ENCODE results near the gene ZNF423.
"Not testable (repeated sequence)": the region's sequence is repeated elsewhere in the genome, so short reads cannot be mapped to it uniquely, and the experiment has no call there.

Gene ZNF423

DNA sequence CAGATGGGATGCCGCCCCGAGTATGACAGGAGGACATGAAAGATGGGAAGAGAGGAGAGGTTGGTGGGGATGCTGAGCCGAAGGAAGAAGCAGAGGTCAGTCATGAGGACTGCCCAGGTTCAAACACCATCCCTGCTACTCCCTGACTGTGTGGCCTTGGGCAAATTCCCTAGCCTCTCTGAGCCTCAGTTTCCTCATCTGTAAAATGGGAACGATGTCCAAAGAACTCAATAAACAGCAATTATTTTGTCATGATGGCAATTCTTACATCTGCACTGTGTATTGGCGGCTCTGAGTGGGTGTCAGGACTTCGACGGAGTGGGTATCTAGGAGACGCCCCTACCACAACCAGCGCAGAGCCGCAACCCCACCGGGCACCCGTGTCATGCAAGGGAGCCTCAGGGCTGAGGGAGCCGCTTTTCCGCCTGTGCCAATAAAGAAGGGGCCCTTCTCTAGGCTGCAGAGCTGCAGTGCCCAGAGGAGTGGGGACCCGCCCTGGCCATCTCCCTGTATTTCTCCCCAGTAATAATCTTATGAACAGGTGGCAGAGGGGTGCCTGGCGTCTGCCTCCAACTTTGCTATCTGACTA is 173.2 kb downstream of the ZNF423 start:
- Histone ChIP-seq H3K36me3 (ENCODE audit: insufficient read depth, insufficient read length, low read length) (peaks cover 29% of the 10 kb centered on the region), H3K4me1 (ENCODE audit: insufficient read depth, insufficient read length) (peaks cover 2% of the 10 kb centered on the region), H3K4me3 (ENCODE audit: insufficient read length, low read depth) (no peak overlapping the region), H3K9me3 (ENCODE audit: insufficient read depth, low read length) (peaks cover 20% of the 10 kb centered on the region), H3K9ac (ENCODE audit: insufficient read length, low read depth) (no peak overlapping the region), H3K27me3 (ENCODE audit: insufficient read depth, insufficient read length) (no peaks in the 10 kb centered on the region)
- no peak for TF ChIP-seq ZNF274 (IDR thresholded peaks at IDR 0.05; ENCODE audit: low read depth, low read length)
- no peak for TF ChIP-seq YY1 (IDR thresholded peaks at IDR 0.05; ENCODE audit: insufficient read depth, insufficient read length)
- TF ChIP-seq SUZ12 (IDR thresholded peaks at IDR 0.05; ENCODE audit: extremely low read depth, insufficient read depth, insufficient read length), result no peak
- no peak for DNase-seq (ENCODE audit: low read depth, low spot score)

DNA sequence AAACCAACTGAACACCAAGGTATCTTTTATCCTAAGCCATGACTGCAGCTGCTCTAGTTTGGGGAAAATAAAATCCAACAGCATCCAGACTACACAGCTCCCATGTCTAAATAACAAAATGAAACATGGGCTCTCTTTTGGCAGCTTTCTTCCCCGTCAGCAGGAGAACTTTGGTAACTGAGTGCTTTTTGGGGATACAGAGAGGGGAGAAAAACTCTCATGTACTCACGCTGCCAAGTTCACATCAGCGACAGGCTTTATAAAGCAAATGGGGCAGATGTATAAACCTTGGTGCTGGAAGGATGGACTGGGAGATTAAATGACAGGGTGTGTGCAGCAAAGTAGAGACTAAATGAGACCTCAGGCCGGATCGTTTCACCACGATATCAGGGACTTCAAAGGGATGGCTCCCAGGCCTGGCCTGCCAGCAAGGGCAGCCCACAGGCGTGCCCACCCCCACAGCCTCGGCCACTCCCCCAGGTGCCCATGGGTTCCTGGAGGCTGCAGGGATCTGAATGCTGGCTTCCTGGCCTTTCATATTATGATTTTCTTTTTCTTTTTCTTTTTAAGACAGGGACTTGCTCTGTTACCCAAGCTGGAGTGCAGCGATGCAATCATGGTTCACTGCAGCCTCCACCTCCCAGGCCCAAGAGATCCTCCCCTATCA is 174.6 kb downstream of the ZNF423 start:
- TF ChIP-seq YY1 (IDR thresholded peaks at IDR 0.05; ENCODE audit: insufficient read depth, insufficient read length), result no peak
- TF ChIP-seq ZNF274 (IDR thresholded peaks at IDR 0.05; ENCODE audit: low read depth, low read length), result no peak
- TF ChIP-seq SUZ12 (IDR thresholded peaks at IDR 0.05; ENCODE audit: extremely low read depth, insufficient read depth, insufficient read length), result no peak
- Histone ChIP-seq H3K9ac (ENCODE audit: insufficient read length, low read depth) (no peak overlapping the region), H3K4me1 (ENCODE audit: insufficient read depth, insufficient read length) (peaks cover 2% of the 10 kb centered on the region), H3K36me3 (ENCODE audit: insufficient read depth, insufficient read length, low read length) (peaks cover 29% of the 10 kb centered on the region), H3K9me3 (ENCODE audit: insufficient read depth, low read length) (peaks cover 20% of the 10 kb centered on the region), H3K4me3 (ENCODE audit: insufficient read length, low read depth) (no peak overlapping the region), H3K27me3 (ENCODE audit: insufficient read depth, insufficient read length) (no peaks in the 10 kb centered on the region)
- DNase-seq (ENCODE audit: low read depth, low spot score), result no peak

DNA sequence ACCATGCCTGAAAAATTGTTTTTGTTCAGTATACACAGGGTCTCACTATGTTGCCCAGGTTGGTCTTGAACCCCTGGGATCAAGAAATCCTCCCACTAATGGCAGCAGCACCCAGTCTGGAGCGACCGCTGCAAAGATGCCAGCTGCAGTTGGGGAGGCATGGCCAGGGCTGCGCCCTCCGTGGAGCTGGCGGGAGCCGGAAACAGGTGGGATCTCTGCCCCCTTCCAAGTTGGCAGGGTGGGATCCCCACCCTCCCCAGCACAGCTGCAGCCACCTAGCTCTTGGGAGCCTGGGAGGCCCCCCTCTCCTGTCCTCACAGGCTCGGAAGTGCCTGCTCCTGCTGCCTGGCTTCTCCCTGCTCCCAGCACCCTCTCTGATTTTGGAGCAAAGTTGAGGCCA is 176.8 kb downstream of the ZNF423 start:
- Histone ChIP-seq H3K27me3 (ENCODE audit: insufficient read depth, insufficient read length) (no peaks in the 10 kb centered on the region), H3K4me1 (ENCODE audit: insufficient read depth, insufficient read length) (peaks cover 2% of the 10 kb centered on the region), H3K9me3 (ENCODE audit: insufficient read depth, low read length) (peaks cover 20% of the 10 kb centered on the region), H3K36me3 (ENCODE audit: insufficient read depth, insufficient read length, low read length) (peaks cover 23% of the 10 kb centered on the region), H3K9ac (ENCODE audit: insufficient read length, low read depth) (no peak overlapping the region), H3K4me3 (ENCODE audit: insufficient read length, low read depth) (no peak overlapping the region)
- DNase-seq (ENCODE audit: low read depth, low spot score), result no peak
- TF ChIP-seq SUZ12 (IDR thresholded peaks at IDR 0.05; ENCODE audit: extremely low read depth, insufficient read depth, insufficient read length), result no peak
- no peak for TF ChIP-seq YY1 (IDR thresholded peaks at IDR 0.05; ENCODE audit: insufficient read depth, insufficient read length)
- TF ChIP-seq ZNF274 (IDR thresholded peaks at IDR 0.05; ENCODE audit: low read depth, low read length), result no peak

DNA sequence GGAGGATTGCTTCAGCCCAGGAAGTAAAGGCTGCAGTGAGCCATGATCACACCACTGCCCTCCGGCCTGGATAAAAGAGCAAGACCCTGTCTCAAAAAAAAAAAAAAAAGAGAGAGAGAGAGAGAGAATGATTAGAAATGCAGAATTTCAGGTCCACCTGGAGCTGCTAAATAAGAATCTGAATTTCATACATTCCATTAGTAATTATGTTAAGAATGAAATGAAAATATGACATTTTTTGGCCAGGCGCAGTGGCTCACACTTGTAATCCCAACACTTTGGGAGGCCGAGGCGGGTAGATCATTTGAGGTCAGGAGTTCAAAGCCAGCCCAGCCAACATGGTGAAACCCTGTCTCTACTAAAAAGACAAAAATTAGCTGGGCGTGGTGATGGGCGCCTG is 178.3 kb downstream of the ZNF423 start:
- H3K27me3 ChIP-seq (ENCODE audit: insufficient read depth, insufficient read length); H3K4me1 ChIP-seq (ENCODE audit: insufficient read depth, insufficient read length); DNase-seq (ENCODE audit: low read depth, low spot score); H3K9ac ChIP-seq (ENCODE audit: insufficient read length, low read depth); H3K4me3 ChIP-seq (ENCODE audit: insufficient read length, low read depth): not testable (repeated sequence)
- peaks cover 20% of the 10 kb centered on the region for H3K9me3 ChIP-seq (ENCODE audit: insufficient read depth, low read length)
- H3K36me3 ChIP-seq (ENCODE audit: insufficient read depth, insufficient read length, low read length), result peaks cover 23% of the 10 kb centered on the region

DNA sequence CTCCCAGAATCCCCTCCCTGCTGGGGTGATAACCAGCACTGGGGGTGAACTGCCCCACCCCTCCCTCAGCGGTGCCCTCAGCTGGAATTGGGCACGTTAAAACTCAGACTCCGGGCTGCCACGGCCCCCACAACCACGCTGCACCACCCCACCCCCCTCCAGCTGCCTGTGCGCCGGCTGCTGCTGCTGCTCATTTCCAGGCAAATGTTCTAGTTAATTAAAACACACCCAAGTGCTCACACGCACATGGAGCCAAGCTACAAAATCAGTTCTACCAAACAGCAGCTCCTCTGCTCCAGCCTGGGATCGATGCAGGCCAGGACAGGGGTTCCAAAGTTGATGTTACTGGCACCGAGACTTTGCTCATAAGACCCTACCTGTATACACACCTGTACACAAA is 180.5 kb downstream of the ZNF423 start:
- H3K4me3 ChIP-seq (ENCODE audit: insufficient read length, low read depth), result no peak overlapping the region
- no peak overlapping the region for H3K9ac ChIP-seq (ENCODE audit: insufficient read length, low read depth)
- H3K36me3 ChIP-seq (ENCODE audit: insufficient read depth, insufficient read length, low read length), result peaks cover 17% of the 10 kb centered on the region
- H3K9me3 ChIP-seq (ENCODE audit: insufficient read depth, low read length), result peaks cover 10% of the 10 kb centered on the region
- H3K4me1 ChIP-seq (ENCODE audit: insufficient read depth, insufficient read length), result peaks cover 3% of the 10 kb centered on the region
- TF ChIP-seq ZNF274 (IDR thresholded peaks at IDR 0.05; ENCODE audit: low read depth, low read length) (no peak), SUZ12 (IDR thresholded peaks at IDR 0.05; ENCODE audit: extremely low read depth, insufficient read depth, insufficient read length) (no peak), YY1 (IDR thresholded peaks at IDR 0.05; ENCODE audit: insufficient read depth, insufficient read length) (no peak)
- H3K27me3 ChIP-seq (ENCODE audit: insufficient read depth, insufficient read length), result no peaks in the 10 kb centered on the region
- DNase-seq (ENCODE audit: low read depth, low spot score), result no peak

DNA sequence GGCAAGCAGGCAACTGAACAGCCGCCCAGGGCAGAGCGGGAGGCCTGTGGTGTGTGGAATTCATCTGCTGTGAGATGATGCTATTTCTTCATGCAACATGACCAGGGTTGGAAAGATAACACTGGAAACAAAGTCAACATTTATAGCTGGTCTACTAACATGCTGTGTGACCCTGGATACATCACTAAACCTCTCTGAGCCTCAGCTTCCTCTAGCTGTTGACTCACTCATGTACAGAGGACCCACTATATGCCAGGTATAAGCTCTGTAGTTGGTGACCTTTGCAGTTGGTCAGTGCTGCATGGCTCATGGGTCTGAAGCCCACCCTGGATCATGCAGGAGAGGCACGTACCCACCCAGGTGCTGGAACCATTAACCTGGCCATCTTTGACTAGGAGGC is 180.9 kb downstream of the ZNF423 start:
- no peaks in the 10 kb centered on the region for H3K27me3 ChIP-seq (ENCODE audit: insufficient read depth, insufficient read length)
- no peak overlapping the region for H3K4me3 ChIP-seq (ENCODE audit: insufficient read length, low read depth)
- peaks cover 13% of the 10 kb centered on the region for H3K36me3 ChIP-seq (ENCODE audit: insufficient read depth, insufficient read length, low read length)
- no peak for DNase-seq (ENCODE audit: low read depth, low spot score)
- H3K9me3 ChIP-seq (ENCODE audit: insufficient read depth, low read length), result peaks cover 6% of the 10 kb centered on the region
- no peak overlapping the region for H3K9ac ChIP-seq (ENCODE audit: insufficient read length, low read depth)
- H3K4me1 ChIP-seq (ENCODE audit: insufficient read depth, insufficient read length), result peaks cover 3% of the 10 kb centered on the region
- TF ChIP-seq SUZ12 (IDR thresholded peaks at IDR 0.05; ENCODE audit: extremely low read depth, insufficient read depth, insufficient read length) (no peak), ZNF274 (IDR thresholded peaks at IDR 0.05; ENCODE audit: low read depth, low read length) (no peak), YY1 (IDR thresholded peaks at IDR 0.05; ENCODE audit: insufficient read depth, insufficient read length) (no peak)

DNA sequence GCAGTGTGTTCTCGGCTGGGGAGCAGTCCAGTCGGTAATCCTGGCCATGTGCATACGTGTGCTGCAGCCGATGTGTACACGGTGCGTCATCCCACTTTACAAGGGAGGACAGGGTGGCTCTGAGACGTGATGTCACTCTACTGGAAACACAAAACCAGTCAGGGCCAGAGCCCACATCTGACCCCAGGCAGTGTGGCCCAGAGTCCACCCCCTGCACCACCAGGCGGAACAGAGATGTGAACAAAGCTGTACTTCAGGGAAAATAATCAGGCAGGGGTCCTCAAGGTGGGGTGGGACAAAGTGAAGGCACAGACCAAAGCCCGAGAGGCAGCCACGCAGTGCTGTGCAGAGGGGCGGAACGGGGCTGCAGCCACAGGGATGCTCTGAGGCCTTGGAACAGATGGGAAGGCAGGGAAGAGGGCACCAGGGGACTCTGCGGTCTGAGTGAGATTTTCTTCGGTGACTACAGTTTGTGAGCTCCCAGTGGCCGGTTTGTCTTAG is 181.5 kb downstream of the ZNF423 start:
- no peak overlapping the region for H3K9ac ChIP-seq (ENCODE audit: insufficient read length, low read depth)
- H3K9me3 ChIP-seq (ENCODE audit: insufficient read depth, low read length), result no peaks in the 10 kb centered on the region; the same call in 1 of the 2 replicates

More for the DNA sequence above, 181.5 kb downstream of the ZNF423 start:
- no peak for TF ChIP-seq ZNF274 (IDR thresholded peaks at IDR 0.05; ENCODE audit: low read depth, low read length)
- TF ChIP-seq YY1 (IDR thresholded peaks at IDR 0.05; ENCODE audit: insufficient read depth, insufficient read length), result no peak
- TF ChIP-seq SUZ12 (IDR thresholded peaks at IDR 0.05; ENCODE audit: extremely low read depth, insufficient read depth, insufficient read length), result no peak
- Histone ChIP-seq H3K4me3 (ENCODE audit: insufficient read length, low read depth) (no peak overlapping the region), H3K4me1 (ENCODE audit: insufficient read depth, insufficient read length) (peaks cover 3% of the 10 kb centered on the region), H3K36me3 (ENCODE audit: insufficient read depth, insufficient read length, low read length) (peaks cover 7% of the 10 kb centered on the region), H3K27me3 (ENCODE audit: insufficient read depth, insufficient read length) (no peaks in the 10 kb centered on the region)
- DNase-seq (ENCODE audit: low read depth, low spot score), result no peak
